Activated T-cell treated with anti-CD3 and anti-CD28 coated beads for 4 hours (primary cell): ENCODE results near the gene CASP8.
"Not testable (repeated sequence)": the region's sequence is repeated elsewhere in the genome, so short reads cannot be mapped to it uniquely, and the experiment has no call there.

Experiments used
- DNase-seq: peaks from one replicate; pipeline ENCODE4 v3.0.0-alpha.2; 2020

The CASP8 gene

GRCh38 chr2:201271917-201272316, 11.6 kb downstream of the CASP8 start:
- no peak for DNase-seq

GRCh38 chr2:201273330-201273983, 13.1 kb downstream of the CASP8 start:
- no peak for DNase-seq

DNA sequence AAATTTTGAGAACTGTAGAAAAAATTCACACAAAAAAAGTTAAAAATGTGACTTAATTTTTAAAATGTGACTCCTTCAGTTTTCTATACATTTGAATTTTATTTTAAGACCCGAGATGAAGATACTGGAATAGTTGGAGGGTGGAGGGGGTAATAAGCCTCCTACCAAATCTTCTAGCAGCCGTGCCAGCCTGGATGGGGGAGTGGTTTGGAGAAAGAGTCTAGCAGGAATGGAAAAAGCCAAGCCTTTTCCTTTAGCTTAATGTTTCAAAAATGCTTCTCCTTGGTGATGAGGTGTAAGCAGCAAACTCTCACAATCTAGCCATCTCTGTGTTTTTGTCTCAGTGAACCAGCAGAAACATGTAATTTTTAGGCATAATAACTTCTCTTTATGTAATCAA, 14.7 kb downstream of the CASP8 start:
- no peak for DNase-seq

GRCh38 chr2:201275990-201276389, 15.7 kb downstream of the CASP8 start:
- no peak for DNase-seq

DNA sequence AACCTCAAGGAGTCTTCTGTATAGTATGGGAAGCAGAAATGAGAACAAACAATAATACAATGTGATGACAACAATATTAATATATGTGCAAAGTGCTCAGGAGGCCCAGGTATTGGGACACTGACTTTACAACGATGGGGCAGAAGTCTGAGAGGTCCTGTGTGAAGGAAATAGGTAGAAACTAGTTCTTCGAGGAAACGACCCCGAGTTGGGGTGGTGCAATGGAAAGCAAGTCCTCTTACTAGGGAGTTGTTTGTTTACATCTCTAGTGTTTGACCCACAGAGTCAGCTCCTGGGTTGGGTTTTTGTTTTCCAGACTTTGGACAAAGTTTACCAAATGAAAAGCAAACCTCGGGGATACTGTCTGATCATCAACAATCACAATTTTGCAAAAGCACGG, 16.2 kb downstream of the CASP8 start:
- no peak for DNase-seq

DNA sequence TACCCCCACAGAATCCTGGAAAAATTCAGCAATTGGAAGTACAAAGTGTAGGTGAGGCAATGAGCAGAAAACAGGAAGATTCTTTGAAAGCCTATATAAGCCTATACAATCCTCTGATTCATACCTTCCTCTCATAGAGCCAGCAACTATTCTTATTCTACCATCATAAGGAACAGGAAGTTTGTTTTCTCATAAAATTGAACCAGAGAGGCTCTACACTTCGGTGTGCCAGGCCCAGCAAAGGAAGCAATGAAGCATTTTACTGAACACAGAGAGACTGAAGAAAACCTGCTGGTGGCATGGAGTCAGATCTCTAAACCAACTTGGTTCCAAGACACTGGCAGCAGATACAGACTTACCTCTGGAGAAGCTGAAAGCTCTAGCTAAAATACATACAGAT, 18.7 kb downstream of the CASP8 start:
- no peak for DNase-seq

DNA sequence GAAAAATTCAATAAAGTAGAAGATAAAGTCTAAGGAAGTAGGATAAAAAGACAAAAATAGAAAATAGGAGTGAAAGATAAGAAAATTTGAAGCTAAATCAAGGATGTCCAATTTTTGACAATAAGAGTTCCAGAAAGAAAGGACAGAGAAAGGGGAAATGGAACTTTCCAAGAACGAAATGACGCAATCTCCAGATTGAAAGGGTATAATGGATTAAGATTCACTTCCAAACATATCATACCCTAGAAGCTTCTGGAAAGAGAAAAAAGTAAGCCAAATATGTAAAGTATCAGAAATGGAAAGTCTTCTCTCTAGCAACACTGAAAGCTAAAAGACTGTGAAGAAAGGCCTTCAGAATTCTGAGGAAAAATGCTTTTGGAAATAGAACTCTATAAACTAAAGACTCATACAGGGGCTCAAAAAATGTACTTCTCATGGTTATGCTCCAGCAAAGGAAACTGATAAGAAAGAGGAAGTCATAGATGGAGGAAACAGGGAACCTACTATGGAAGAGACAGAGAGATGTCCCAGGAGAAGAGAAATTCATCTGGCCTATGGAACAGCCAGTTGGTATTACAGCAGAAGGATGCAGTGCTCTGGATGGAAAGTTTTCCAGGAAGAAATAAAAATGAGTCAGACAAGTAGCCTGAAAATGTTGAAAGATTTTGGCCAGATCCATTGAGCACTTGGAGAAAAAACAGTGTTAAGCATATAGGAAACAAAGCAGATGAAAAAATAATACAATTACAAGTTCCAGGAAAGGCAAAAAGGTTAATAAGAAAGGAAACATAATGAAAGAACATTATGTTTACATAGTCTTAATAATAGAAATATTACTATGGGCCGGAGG, 20.1 kb downstream of the CASP8 start:
- DNase-seq, result no peak

- DNase-seq, result no peak
Observed at GRCh38 chr2:201285499-201285898, 25.2 kb downstream of the CASP8 start.

GRCh38 chr2:201290457-201291148, 30.3 kb downstream of the CASP8 start:
- not testable (repeated sequence) for DNase-seq

DNA sequence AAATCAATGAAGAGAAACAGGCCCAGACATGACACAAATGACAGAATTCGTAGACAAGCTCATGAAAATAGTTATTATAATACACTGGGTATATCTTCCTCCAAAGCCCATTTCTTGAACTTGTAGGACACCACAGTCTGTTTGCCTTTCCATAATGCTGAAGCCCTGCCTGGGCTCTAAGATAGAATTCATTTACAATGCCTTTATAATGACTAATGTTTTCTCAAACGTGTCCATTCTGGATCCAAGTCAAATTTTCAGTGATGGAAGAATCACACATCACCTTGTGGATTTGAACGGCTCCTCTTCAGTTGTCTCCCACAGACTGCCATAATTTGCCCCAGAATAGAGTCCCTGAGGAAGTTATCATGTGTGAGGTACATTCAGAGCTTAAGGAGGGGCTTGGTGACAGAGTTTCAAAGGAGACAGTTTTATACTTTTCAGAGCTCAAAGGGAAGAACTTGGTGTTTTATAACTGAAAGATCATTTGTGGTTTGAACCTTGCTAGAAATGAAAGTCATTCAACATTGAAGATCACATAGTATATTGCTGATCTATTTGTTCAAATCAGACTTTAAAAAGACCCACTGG, 38.2 kb downstream of the CASP8 start:
- DNase-seq, result no peak

DNA sequence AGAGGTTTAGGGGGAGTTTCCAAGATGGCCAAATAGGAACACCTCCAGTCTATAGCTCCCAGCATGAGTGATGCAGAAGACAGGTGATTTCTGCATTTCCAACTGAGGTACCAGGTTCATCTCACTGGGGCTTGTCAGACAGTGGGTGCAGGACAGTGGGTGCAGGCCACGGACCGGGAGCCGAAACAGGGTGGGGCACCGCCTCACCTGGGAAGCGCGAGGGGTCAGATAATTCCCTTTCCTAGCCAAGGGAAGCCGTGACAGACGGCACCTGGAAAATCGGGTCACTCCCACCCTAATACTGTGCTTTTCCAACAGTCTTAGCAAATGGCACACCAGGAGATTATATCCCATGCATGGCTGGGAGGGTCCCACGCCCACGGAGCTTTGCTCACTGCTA, 39.6 kb downstream of the CASP8 start:
- not testable (repeated sequence) for DNase-seq

DNA sequence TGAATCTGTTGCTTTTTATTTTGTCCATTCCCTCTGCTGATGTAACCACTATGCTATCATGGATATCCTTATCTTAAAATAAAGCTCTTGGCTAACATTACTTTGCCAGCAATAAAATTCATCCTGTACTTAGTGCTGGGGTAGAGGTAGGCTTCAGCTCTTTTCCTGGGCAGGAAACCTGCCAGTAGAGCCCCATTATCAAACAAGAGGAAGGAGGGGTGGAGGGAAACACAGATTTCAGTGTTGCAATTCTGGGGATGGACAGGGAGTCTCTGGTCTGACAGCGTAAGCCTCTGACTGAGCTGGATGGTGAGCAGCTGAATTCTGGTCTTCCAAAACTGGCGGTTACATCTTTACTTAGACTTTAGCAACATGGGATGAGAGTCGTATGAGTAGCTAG, 47.5 kb downstream of the CASP8 start:
- no peak for DNase-seq

- no peak for DNase-seq
Observed at GRCh38 chr2:201308914-201309313, 48.6 kb downstream of the CASP8 start.

DNA sequence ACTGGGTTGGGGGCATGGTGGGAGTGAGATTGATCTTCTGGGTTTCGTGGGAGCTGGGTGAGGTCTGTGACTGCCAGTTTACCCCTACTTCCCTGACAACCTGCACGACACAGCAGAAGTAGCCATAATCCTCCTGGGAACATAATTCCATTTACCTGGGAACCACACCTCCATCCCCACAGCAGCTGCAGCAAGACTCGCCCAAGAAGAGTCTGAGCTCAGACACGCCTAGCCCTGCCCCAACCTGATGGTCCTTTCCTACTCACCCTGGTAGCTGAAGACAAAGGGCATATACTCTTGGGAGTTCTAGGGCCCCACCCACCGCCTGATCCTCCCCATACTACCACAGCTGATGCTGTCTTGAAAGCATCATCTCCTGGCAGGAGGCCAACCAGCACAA, 53.0 kb downstream of the CASP8 start:
- DNase-seq, result no peak

GRCh38 chr2:201319511-201319910, 59.2 kb downstream of the CASP8 start:
- DNase-seq, result no peak

GRCh38 chr2:201320257-201320656, 59.9 kb downstream of the CASP8 start:
- no peak for DNase-seq

GRCh38 chr2:201320701-201321100, 60.4 kb downstream of the CASP8 start:
- DNase-seq, result no peak

DNA sequence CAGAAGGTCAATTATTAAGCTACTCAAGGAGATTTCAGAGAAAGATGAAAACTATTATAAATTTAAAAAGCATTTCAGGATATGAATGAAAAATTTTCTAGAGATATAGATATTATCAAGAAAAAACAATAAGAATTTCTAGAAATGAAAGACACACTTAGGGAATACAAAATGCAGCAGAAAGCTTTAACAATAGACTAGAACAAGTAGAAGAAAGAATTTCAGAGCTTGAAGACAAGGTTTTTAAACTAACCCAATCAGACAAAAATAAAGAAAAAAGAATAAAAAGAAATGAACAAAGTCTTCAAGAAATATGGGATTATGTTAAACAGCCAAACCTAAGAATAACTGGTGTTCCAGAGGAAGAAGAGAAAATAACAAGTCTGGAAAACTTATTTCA, 62.4 kb downstream of the CASP8 start:
- no peak for DNase-seq

GRCh38 chr2:201327678-201328077, 67.3 kb downstream of the CASP8 start:
- DNase-seq, result no peak

DNA sequence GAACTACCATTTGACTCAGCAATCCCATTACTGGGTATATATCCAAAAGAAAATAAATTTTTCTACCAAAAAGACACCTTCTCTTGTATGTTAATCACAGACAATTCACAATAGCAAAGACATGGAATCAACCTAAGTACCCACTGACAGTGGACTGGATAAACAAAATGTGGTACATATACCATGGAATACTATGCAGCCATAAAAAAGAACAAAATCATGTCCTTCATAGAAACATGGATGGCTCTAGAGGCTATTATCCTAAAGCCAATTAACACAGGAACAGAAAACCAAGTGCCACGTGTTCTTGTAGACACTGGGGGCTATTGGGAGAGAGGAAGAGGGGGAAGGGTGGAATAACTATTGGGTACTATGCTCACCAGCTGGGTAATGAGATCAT, 69.1 kb downstream of the CASP8 start:
- DNase-seq, result no peak
